Aorta (tissue), 5 donors: ENCODE results near the gene DGKG. TPM values are rescaled to one million over a fixed set of nuclear protein-coding genes. Genes with fewer than 3 reads are reported as not detected.

ENCODE experiments used
- ATAC-seq: fragments of 200-7000 bp; cut with Tn5 transposase; one replicate; pipeline ENCODE4 v1.9.1; 2022; ENCODE audit warnings: moderate library complexity; ENCODE audit not compliant: low FRiP score
- DNase-seq, 2 donors: peaks; one replicate each; pipeline ENCODE4 v3.0.0-alpha.2; 2020
- H3K27ac ChIP-seq, 2 donors: one replicate each; pipeline ENCODE4 v1.5.1; 2013; ENCODE audit warnings: low read length in 2 of 2, mild to moderate bottlenecking in 2 of 2, moderate library complexity in 2 of 2, control low read depth in 1 of 2, inconsistent platforms in 1 of 2, low read depth in 1 of 2
- H3K27me3 ChIP-seq, 2 donors: one replicate each; pipeline ENCODE4 v1.6.1; 2013; ENCODE audit warnings: control low read depth in 1 of 2, low read length in 1 of 2, mild to moderate bottlenecking in 1 of 2, moderate library complexity in 1 of 2; ENCODE audit not compliant: insufficient read depth in 2 of 2, control insufficient read depth in 1 of 2
- H3K36me3 ChIP-seq, 2 donors: one replicate each; pipeline ENCODE4 v1.6.1; 2013; ENCODE audit warnings: control low read depth in 1 of 2, low read length in 1 of 2, mild to moderate bottlenecking in 1 of 2; ENCODE audit not compliant: insufficient read depth in 2 of 2, control insufficient read depth in 1 of 2
- H3K4me1 ChIP-seq, 2 donors: one replicate each; pipeline ENCODE4 v1.6.1; 2013; ENCODE audit warnings: low read length in 2 of 2, control low read depth in 1 of 2, mild to moderate bottlenecking in 1 of 2, moderate library complexity in 1 of 2; ENCODE audit not compliant: insufficient read depth in 2 of 2, control insufficient read depth in 1 of 2
- H3K4me3 ChIP-seq, 2 donors: one replicate each; pipeline ENCODE4 v1.5.1; 2013; ENCODE audit warnings: low read length in 2 of 2, control low read depth in 1 of 2, mild to moderate bottlenecking in 1 of 2
- H3K9me3 ChIP-seq: one replicate; pipeline ENCODE4 v1.6.1; 2013; ENCODE audit warnings: mild to moderate bottlenecking, low read length; ENCODE audit not compliant: control insufficient read depth
- WGBS, 2 donors: extraction: QIAGEN DNeasy Blood & Tissue Kit; methylation state at CpG; one replicate each; pipeline ENCODE4 v1.1.7; 2013; 5-methylcytosine and 5-hydroxymethylcytosine counted together
- intact Hi-C, 2 donors: fragments of 100-400 bp; cut with DNase I; formaldehyde crosslinking; loops; one replicate each; pipeline versions ENCODE4 v1.14.2 to v1.15.0; 2022
- polyA plus RNA-seq, 2 donors: library from polyadenylated mRNA; stranded (reverse); fragments of 200-250 nt; gene quantifications; one replicate each; pipeline ENCODE4 v1.2.3, GENCODE V29; 2013
- total RNA-seq, 2 donors: library from RNA; stranded (reverse); fragmentation: NEBNext Ultra II Directional; extraction: Animal tissue kit (Norgen Biotek cat#: 25700); gene quantifications; one replicate each; pipeline ENCODE4 v1.2.1, GENCODE V29; 2021
- donor health status: healthy with polysubstance abuse.
- donor health status: Bipolar disorder and iron deficiency.
- donor health status: DM: no; HTN: no; CAD: no.
- donor health status: DM: no; HTN: no; CAD: no.
- donor health status: DM: yes; HTN: yes; CAD: no.

Gene DGKG
- total and polyA plus RNA-seq, 4 donors: 0.95 to 37.1 (median 7.4) TPM

DNA sequence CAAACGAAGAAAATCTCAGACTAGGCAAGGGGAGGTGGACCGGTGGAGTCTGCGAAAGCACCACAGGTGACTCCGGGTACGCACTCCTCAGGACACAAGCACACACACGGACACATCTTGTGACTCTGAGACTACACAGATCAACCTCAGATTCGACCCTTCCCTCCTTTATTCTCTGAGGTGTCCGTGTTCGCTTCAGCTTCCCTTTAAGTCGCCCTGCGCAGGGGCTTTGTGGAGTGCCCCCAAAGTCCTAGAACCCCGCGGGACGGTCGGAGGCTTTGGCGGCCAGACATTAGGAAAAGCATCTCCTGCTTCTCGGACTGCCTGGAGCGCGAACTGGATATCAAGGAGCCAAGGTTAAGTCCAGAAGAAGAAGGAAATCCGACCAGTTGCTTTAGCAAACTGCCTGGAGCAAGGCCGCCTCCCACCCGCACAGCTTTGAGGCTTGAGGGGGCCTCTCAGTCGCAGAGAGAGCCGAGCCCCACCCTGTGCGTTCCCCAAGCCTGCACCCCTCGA, 730 bp downstream of the DGKG start:
- no peak for DNase-seq
- WGBS, 2 donors: 0 to 1% methylated on average over 26 of the region's 26 CpGs
- peak overlapping the region; percentile 36 to 49 for H3K4me3 ChIP-seq
- no peaks in the 10 kb centered on the region for H3K4me1 ChIP-seq
- intact Hi-C loops: loop anchor here (5.0 kb wide), 3 partner anchors 51 to 131 kb away; no protein-coding TSS in a partner anchor
- H3K9me3 ChIP-seq: no peaks in the 10 kb centered on the region
- no peak overlapping the region for H3K27ac ChIP-seq
- H3K27me3 ChIP-seq: no peaks in the 10 kb centered on the region
- no peaks in the 10 kb centered on the region for H3K36me3 ChIP-seq
- ATAC-seq: no peak

DNA sequence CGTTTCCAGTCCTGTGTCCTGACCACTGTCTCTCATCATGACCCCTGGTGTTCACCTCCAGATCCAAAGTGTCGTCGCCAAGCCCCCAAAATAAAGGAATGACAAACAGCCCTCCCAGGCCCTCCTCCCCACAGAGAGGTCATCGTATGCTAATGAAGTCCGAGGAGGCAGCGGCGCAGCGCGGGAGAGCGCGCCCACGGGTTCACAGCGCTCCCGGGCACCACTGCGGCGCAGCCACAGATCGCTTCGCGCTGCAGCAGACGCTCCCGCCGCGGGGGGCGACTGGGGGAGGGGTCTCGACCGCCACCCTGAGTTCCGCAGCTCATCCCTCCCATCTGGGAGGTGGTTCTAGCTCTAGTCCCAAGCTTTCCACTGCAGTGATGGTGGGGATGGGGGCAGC, 1.3 kb downstream of the DGKG start:
- peak; percentile 51 to 81 for DNase-seq
- intact Hi-C loops: loop anchor here (5.0 kb wide), 3 partner anchors 52 to 132 kb away; no protein-coding TSS in a partner anchor
- Histone ChIP-seq H3K27ac (no peak overlapping the region), H3K4me3 (peak overlapping the region; percentile 31 to 36), H3K36me3 (no peaks in the 10 kb centered on the region), H3K27me3 (no peaks in the 10 kb centered on the region), H3K4me1 (no peaks in the 10 kb centered on the region), H3K9me3 (no peaks in the 10 kb centered on the region)
- ATAC-seq: no peak
- WGBS, 2 donors: 1 to 2% methylated on average over 23 to 27 of the region's 27 CpGs

DNA sequence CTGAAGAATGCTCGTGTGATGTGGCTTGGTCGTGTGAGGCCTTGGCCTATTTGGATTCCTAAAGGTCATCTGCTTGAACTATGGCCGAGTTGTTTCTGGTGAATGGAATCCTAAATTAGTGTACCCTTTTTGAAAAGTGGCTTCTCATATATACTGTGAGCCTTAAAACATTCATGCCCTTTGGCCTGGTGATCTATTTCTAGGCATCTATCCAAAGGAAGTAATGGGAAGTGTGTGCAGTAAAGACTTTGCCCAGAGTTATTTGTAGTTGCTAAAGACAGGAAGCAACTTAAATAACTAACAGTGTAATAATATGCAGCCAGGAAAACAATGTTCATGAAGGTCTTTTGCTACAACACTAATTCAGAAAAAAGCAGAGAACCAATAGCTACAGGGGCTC, 3.0 kb downstream of the DGKG start:
- no peak overlapping the region for H3K27ac ChIP-seq
- no peak overlapping the region for H3K4me3 ChIP-seq
- no peaks in the 10 kb centered on the region for H3K9me3 ChIP-seq
- ATAC-seq (no peak), DNase-seq (no peak)
- H3K4me1 ChIP-seq: no peaks in the 10 kb centered on the region
- H3K27me3 ChIP-seq: no peaks in the 10 kb centered on the region
- no peaks in the 10 kb centered on the region for H3K36me3 ChIP-seq
- 78 to 80% methylated on average over 3 of the region's 3 CpGs for WGBS, 2 donors
- intact Hi-C loops: no loop called here

DNA sequence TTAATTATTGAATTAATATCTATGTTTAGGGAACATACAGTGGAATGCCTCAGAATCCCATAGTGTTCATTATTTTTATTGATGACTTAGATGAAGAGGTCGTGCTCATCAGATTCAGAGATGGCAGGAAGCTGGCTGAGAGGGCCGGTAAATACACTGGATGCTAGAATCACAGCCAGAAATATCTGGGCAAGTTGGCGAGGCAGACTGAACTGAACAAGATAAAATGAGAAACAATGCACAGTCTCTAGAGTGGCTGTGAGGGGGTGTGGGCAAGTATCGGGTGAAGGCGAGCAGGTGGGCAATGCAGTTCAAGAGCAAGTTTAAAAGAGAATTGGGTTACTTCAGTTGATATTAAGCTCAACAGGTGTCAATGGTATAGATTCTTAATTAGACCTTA, 5.9 kb downstream of the DGKG start:
- Histone ChIP-seq H3K4me3 (no peak overlapping the region), H3K4me1 (no peaks in the 10 kb centered on the region), H3K27me3 (no peaks in the 10 kb centered on the region), H3K36me3 (no peaks in the 10 kb centered on the region), H3K9me3 (no peaks in the 10 kb centered on the region), H3K27ac (no peak overlapping the region)
- ATAC-seq: no peak
- WGBS, 2 donors: 74% methylated on average over 5 of the region's 5 CpGs
- intact Hi-C loops: no loop called here
- no peak for DNase-seq

DNA sequence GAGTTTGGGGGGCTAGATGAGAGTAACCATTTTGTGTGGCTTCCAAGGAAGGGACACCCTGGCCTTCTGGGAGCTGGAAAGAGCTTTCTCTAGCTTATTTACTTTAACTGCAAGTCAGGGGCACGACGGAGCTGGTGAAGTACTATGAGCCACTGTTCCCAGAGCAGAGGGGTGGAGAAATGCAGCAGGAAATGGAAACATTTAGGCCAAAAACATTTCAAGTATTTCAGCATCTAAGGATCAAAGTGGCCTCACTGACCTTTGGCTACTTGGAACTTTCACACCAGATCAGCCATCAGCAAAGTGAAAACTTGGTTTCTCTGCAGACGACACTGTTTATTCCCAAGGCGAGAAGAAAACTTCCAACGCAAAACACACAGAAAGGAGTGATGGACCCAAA, 7.9 kb downstream of the DGKG start:
- intact Hi-C loops: no loop called here
- ATAC-seq (no peak), DNase-seq (no peak)
- Histone ChIP-seq H3K27me3 (no peaks in the 10 kb centered on the region), H3K36me3 (no peaks in the 10 kb centered on the region), H3K27ac (no peak overlapping the region), H3K4me3 (no peak overlapping the region), H3K9me3 (no peaks in the 10 kb centered on the region), H3K4me1 (no peaks in the 10 kb centered on the region)
- WGBS, 2 donors: 61 to 64% methylated on average over 5 of the region's 5 CpGs

DNA sequence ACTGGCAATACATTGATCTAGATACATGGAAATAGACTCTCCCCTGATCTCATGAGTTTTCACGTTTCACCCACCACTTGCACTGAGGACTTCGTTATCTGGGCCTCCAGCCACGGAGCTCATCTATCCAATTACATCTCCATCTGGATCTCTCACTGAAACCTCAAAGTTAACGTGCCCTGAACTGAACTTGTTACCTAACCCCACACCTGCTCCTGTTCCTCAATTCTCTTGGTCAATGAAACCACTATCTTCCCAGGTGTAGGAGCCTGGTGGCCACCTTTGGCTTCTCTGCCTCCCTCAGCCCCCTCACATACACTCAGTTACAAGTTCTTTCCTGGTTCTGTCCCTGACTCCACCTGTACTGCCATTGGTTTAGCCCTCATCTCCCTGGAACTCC, 9.7 kb downstream of the DGKG start:
- Histone ChIP-seq H3K27me3 (no peaks in the 10 kb centered on the region), H3K4me1 (no peaks in the 10 kb centered on the region), H3K9me3 (no peaks in the 10 kb centered on the region), H3K27ac (no peak overlapping the region), H3K4me3 (no peak overlapping the region), H3K36me3 (no peaks in the 10 kb centered on the region)
- DNase-seq: no peak
- no peak for ATAC-seq
- intact Hi-C loops: no loop called here
- WGBS, 2 donors: 88 to 92% methylated on average over 4 of the region's 4 CpGs

DNA sequence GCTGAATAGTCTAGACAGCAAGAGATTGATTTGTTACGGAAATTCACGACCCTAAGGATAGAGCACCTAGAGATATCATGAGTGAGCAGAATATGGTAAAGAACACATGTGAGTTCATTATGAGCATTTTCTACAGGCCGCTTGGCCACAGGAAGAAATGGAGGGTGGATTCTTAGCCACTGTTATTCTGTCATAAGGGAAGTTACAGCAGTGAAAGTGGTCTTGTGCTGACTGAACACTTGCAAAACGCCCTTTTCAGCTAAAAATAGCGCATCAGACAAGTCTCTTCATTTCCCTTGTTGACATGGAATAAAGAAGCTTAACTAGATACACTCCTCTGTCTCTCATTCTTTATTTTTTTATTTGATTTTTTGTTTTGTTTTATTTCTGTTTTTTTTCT, 19.8 kb downstream of the DGKG start:
- Histone ChIP-seq H3K4me1 (no peaks in the 10 kb centered on the region), H3K4me3 (no peak overlapping the region), H3K9me3 (no peaks in the 10 kb centered on the region), H3K27me3 (no peaks in the 10 kb centered on the region), H3K27ac (no peak overlapping the region), H3K36me3 (no peaks in the 10 kb centered on the region)
- no peak for ATAC-seq
- intact Hi-C loops: no loop called here
- no peak for DNase-seq
- WGBS, 2 donors: 87 to 93% methylated on average over 5 of the region's 5 CpGs

DNA sequence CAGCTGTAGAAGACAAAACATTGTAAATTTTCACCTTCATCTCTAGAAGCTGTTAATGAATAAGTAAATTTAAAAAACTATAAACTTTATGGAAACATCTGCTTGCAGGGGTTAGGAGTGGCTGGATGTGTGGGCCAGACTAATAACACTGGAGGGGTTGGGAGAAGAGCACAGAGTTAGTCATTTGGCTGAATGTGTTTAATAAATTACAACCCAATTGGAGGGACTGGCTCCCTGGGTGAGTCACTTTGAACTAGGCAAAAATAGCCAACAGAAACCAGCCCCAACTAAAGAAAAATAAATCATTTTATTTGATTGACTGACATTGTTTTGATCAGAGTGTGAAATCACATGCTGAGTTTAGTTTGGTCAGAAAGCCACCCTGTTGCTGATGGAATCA, 21.8 kb downstream of the DGKG start:
- intact Hi-C loops: no loop called here
- no peak overlapping the region for H3K4me3 ChIP-seq
- no peak for ATAC-seq
- no peaks in the 10 kb centered on the region for H3K4me1 ChIP-seq
- no peaks in the 10 kb centered on the region for H3K27me3 ChIP-seq
- H3K36me3 ChIP-seq: no peaks in the 10 kb centered on the region
- DNase-seq: no peak
- no peaks in the 10 kb centered on the region for H3K9me3 ChIP-seq
- H3K27ac ChIP-seq: no peak overlapping the region

DNA sequence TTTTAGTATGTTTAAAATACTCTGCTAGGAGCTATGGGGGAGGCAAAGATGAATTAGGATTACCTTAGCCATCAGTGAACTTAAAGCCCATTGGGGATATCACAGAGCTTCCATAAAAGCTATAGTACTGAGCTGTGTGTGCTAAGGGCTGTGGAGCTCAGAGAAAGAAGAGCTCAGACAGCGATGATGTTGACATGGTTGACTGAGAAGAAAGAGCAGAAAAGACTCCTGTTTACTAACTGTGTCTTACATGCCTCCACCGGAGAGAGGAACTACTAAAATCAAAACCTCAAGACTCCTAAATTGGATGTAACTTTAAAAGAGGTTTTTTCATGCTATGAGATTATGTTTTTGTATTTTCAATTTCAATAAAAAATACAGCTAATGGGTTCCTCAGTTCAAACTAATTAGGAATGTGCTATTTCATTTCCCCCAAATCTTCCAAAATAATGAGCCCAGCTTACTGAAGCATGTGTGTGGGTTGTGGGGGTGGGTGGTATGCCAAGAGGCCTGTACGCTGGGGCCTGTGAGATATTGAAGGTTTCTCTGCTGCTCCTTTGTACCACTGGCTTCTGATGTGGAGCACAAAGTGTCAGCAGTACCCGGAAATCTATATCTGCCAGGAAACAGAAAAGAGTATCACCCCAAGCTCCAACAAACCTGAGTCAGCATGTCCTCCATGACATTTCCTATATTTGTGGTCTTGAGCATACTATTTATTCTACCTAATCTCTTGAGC, 22.7 kb downstream of the DGKG start:
- Histone ChIP-seq H3K27me3 (no peaks in the 10 kb centered on the region), H3K4me1 (no peaks in the 10 kb centered on the region), H3K36me3 (no peaks in the 10 kb centered on the region), H3K4me3 (no peak overlapping the region), H3K9me3 (no peaks in the 10 kb centered on the region), H3K27ac (no peak overlapping the region)
- intact Hi-C loops: no loop called here
- no peak for DNase-seq
- WGBS, 2 donors: 94 to 95% methylated on average over 4 of the region's 4 CpGs
- no peak for ATAC-seq
